Measurements from ENCODE around the gene NUP214. TPM values are rescaled to one million over a fixed set of nuclear protein-coding genes. Genes with fewer than 3 reads are reported as not detected.
"Not testable (repeated sequence)": the region's sequence is repeated elsewhere in the genome, so short reads cannot be mapped to it uniquely, and the experiment has no call there.

The NUP214 gene
- total RNA-seq, 1 donor from 2014 or later = 12.2 TPM

GRCh38 chr9:131116281-131117120 lies 8.9 kb upstream of the NUP214 start:
- peak; percentile 79 for DNase-seq (ENCODE audit: low read depth, low spot score)

- peak; percentile 83 for DNase-seq (ENCODE audit: low read depth, low spot score)
Measured at GRCh38 chr9:131117121-131117761, 8.1 kb upstream of the NUP214 start.

- no peak for DNase-seq (ENCODE audit: low read depth, low spot score)
Measured at GRCh38 chr9:131117762-131118145, 7.6 kb upstream of the NUP214 start.

GRCh38 chr9:131119600-131119999 lies 5.8 kb upstream of the NUP214 start:
- no peak for DNase-seq (ENCODE audit: low read depth, low spot score)

GRCh38 chr9:131120620-131121228 lies 4.7 kb upstream of the NUP214 start:
- no peak for DNase-seq (ENCODE audit: low read depth, low spot score)

GRCh38 chr9:131121346-131121745 lies 4.0 kb upstream of the NUP214 start:
- DNase-seq (ENCODE audit: low read depth, low spot score) = no peak

GRCh38 chr9:131122158-131122557 lies 3.2 kb upstream of the NUP214 start:
- no peak for DNase-seq (ENCODE audit: low read depth, low spot score)

GRCh38 chr9:131125038-131125287 lies 423 bp upstream of the NUP214 start:
- DNase-seq (ENCODE audit: low read depth, low spot score) = no peak

- DNase-seq (ENCODE audit: low read depth, low spot score) = no peak
Measured at GRCh38 chr9:131126059-131126426, 657 bp downstream of the NUP214 start.

GRCh38 chr9:131129183-131129582 lies 3.8 kb downstream of the NUP214 start:
- DNase-seq (ENCODE audit: low read depth, low spot score) = no peak

GRCh38 chr9:131138676-131139075 lies 13.3 kb downstream of the NUP214 start:
- no peak for DNase-seq (ENCODE audit: low read depth, low spot score)

- DNase-seq (ENCODE audit: low read depth, low spot score) = no peak
Measured at GRCh38 chr9:131140112-131140511, 14.7 kb downstream of the NUP214 start.

- no peak for DNase-seq (ENCODE audit: low read depth, low spot score)
Measured at GRCh38 chr9:131140550-131140949, 15.2 kb downstream of the NUP214 start.

- DNase-seq (ENCODE audit: low read depth, low spot score) = no peak
Measured at GRCh38 chr9:131142160-131142559, 16.8 kb downstream of the NUP214 start.

- DNase-seq (ENCODE audit: low read depth, low spot score) = no peak
Measured at GRCh38 chr9:131144201-131144600, 18.8 kb downstream of the NUP214 start.

- no peak for DNase-seq (ENCODE audit: low read depth, low spot score)
Measured at GRCh38 chr9:131145245-131145644, 19.9 kb downstream of the NUP214 start.

GRCh38 chr9:131146186-131146585 lies 20.8 kb downstream of the NUP214 start:
- no peak for DNase-seq (ENCODE audit: low read depth, low spot score)

- DNase-seq (ENCODE audit: low read depth, low spot score) = no peak
Measured at GRCh38 chr9:131148276-131148675, 22.9 kb downstream of the NUP214 start.

GRCh38 chr9:131148966-131149687 lies 23.7 kb downstream of the NUP214 start:
- no peak for DNase-seq (ENCODE audit: low read depth, low spot score)

- no peak for DNase-seq (ENCODE audit: low read depth, low spot score)
Measured at GRCh38 chr9:131149688-131150053, 24.3 kb downstream of the NUP214 start.

- no peak for DNase-seq (ENCODE audit: low read depth, low spot score)
Measured at GRCh38 chr9:131153595-131153994, 28.2 kb downstream of the NUP214 start.

GRCh38 chr9:131158673-131159072 lies 33.3 kb downstream of the NUP214 start:
- DNase-seq (ENCODE audit: low read depth, low spot score) = not testable (repeated sequence)

All from pulmonary artery endothelial cell (primary cell).